Activated T-cell treated with anti-CD3 and anti-CD28 coated beads, Interleukin-2, amount 50 U/mL, for 24 hours (primary cell): ENCODE measurements around the gene PABPN1L.

Source experiments
- DNase-seq: peaks from one replicate; pipeline ENCODE4 v3.0.0-alpha.2; 2020
- H3K27ac Mint-ChIP-seq: 2 replicates; pipeline ENCODE4 v1.8.0; 2020; ENCODE audit warnings: mild to moderate bottlenecking, mixed read lengths
- H3K27me3 Mint-ChIP-seq: 2 replicates; pipeline ENCODE4 v1.8.0; 2020; ENCODE audit warnings: mixed read lengths
- H3K36me3 Mint-ChIP-seq: 2 replicates; pipeline ENCODE4 v1.8.0; 2020; ENCODE audit warnings: low read depth, mixed read lengths
- H3K4me1 Mint-ChIP-seq: 2 replicates; pipeline ENCODE4 v1.8.0; 2020; ENCODE audit warnings: low read depth, mixed read lengths
- H3K4me3 Mint-ChIP-seq: 2 replicates; pipeline ENCODE4 v1.8.0; 2020; ENCODE audit warnings: mild to moderate bottlenecking, moderate library complexity, mixed read lengths
- H3K9me3 Mint-ChIP-seq: 2 replicates; pipeline ENCODE4 v1.8.0; 2020; ENCODE audit warnings: mixed read lengths

PABPN1L gene

GRCh38 chr16:88871730-88872416, 5.4 kb upstream of the PABPN1L start:
- Mint-ChIP-seq H3K9me3 (no peaks in the 10 kb centered on the region), H3K4me1 (peaks cover 6% of the 10 kb centered on the region)

GRCh38 chr16:88871349-88871702, 4.9 kb upstream of the PABPN1L start:
- Mint-ChIP-seq H3K4me1 (peaks cover 6% of the 10 kb centered on the region), H3K27ac (no peak overlapping the region), H3K36me3 (no peaks in the 10 kb centered on the region), H3K27me3 (peaks cover 20% of the 10 kb centered on the region), H3K9me3 (no peaks in the 10 kb centered on the region), H3K4me3 (no peak overlapping the region)
- no peak for DNase-seq

More at GRCh38 chr16:88871730-88872416, 5.4 kb upstream of the PABPN1L start:
- Mint-ChIP-seq H3K4me3 (no peak overlapping the region), H3K27ac (no peak overlapping the region), H3K36me3 (no peaks in the 10 kb centered on the region), H3K27me3 (peaks cover 20% of the 10 kb centered on the region)
- DNase-seq: no peak

- peaks cover 20% of the 10 kb centered on the region for H3K27me3 Mint-ChIP-seq
- DNase-seq: no peak
- H3K9me3 Mint-ChIP-seq: no peaks in the 10 kb centered on the region
- H3K4me1 Mint-ChIP-seq: peaks cover 6% of the 10 kb centered on the region
- H3K27ac Mint-ChIP-seq: no peak overlapping the region
- H3K36me3 Mint-ChIP-seq: no peaks in the 10 kb centered on the region
- no peak overlapping the region for H3K4me3 Mint-ChIP-seq
Measured at GRCh38 chr16:88870608-88871348, 4.3 kb upstream of the PABPN1L start.

GRCh38 chr16:88869673-88869980, 3.2 kb upstream of the PABPN1L start:
- Mint-ChIP-seq H3K36me3 (no peaks in the 10 kb centered on the region), H3K9me3 (no peaks in the 10 kb centered on the region), H3K4me3 (no peak overlapping the region), H3K27me3 (peaks cover 20% of the 10 kb centered on the region), H3K27ac (no peak overlapping the region), H3K4me1 (peaks cover 6% of the 10 kb centered on the region)
- no peak for DNase-seq

GRCh38 chr16:88868974-88869672, 2.7 kb upstream of the PABPN1L start:
- H3K27ac Mint-ChIP-seq: no peak overlapping the region
- no peaks in the 10 kb centered on the region for H3K36me3 Mint-ChIP-seq
- no peak for DNase-seq
- H3K4me3 Mint-ChIP-seq: no peak overlapping the region
- no peaks in the 10 kb centered on the region for H3K9me3 Mint-ChIP-seq
- H3K4me1 Mint-ChIP-seq: peaks cover 6% of the 10 kb centered on the region
- H3K27me3 Mint-ChIP-seq: peaks cover 20% of the 10 kb centered on the region

GRCh38 chr16:88867581-88868246, 1.3 kb upstream of the PABPN1L start:
- Mint-ChIP-seq H3K36me3 (peaks cover 4% of the 10 kb centered on the region), H3K27me3 (peaks cover 20% of the 10 kb centered on the region), H3K27ac (no peak overlapping the region)

GRCh38 chr16:88865742-88866141, 718 bp downstream of the PABPN1L start:
- H3K4me1 Mint-ChIP-seq: peaks cover 3% of the 10 kb centered on the region
- peaks cover 14% of the 10 kb centered on the region for H3K27me3 Mint-ChIP-seq
- H3K36me3 Mint-ChIP-seq: peaks cover 24% of the 10 kb centered on the region
- no peak for DNase-seq
- no peak overlapping the region for H3K4me3 Mint-ChIP-seq
- H3K9me3 Mint-ChIP-seq: no peaks in the 10 kb centered on the region
- no peak overlapping the region for H3K27ac Mint-ChIP-seq

More at GRCh38 chr16:88867581-88868246, 1.3 kb upstream of the PABPN1L start:
- no peak for DNase-seq
- no peak overlapping the region for H3K4me3 Mint-ChIP-seq
- H3K4me1 Mint-ChIP-seq: peaks cover 6% of the 10 kb centered on the region
- H3K9me3 Mint-ChIP-seq: no peaks in the 10 kb centered on the region

- H3K4me1 Mint-ChIP-seq: no peaks in the 10 kb centered on the region
- DNase-seq: no peak
- H3K4me3 Mint-ChIP-seq: no peak overlapping the region
- H3K9me3 Mint-ChIP-seq: no peaks in the 10 kb centered on the region
- no peak overlapping the region for H3K27ac Mint-ChIP-seq
- H3K27me3 Mint-ChIP-seq: peaks cover 10% of the 10 kb centered on the region
- peaks cover 28% of the 10 kb centered on the region for H3K36me3 Mint-ChIP-seq
Measured at GRCh38 chr16:88865310-88865709, 1.1 kb downstream of the PABPN1L start.

GRCh38 chr16:88864521-88864920, 1.9 kb downstream of the PABPN1L start:
- H3K36me3 Mint-ChIP-seq: peaks cover 36% of the 10 kb centered on the region
- no peak for DNase-seq
- peaks cover 3% of the 10 kb centered on the region for H3K27me3 Mint-ChIP-seq
- H3K4me1 Mint-ChIP-seq: no peaks in the 10 kb centered on the region
- no peak overlapping the region for H3K27ac Mint-ChIP-seq
- H3K9me3 Mint-ChIP-seq: no peaks in the 10 kb centered on the region
- H3K4me3 Mint-ChIP-seq: no peak overlapping the region

- no peaks in the 10 kb centered on the region for H3K9me3 Mint-ChIP-seq
- H3K4me1 Mint-ChIP-seq: peaks cover 3% of the 10 kb centered on the region
- H3K36me3 Mint-ChIP-seq: peaks cover 40% of the 10 kb centered on the region
- no peaks in the 10 kb centered on the region for H3K27me3 Mint-ChIP-seq
- no peak overlapping the region for H3K27ac Mint-ChIP-seq
- no peak for DNase-seq
- H3K4me3 Mint-ChIP-seq: no peak overlapping the region
Measured at GRCh38 chr16:88864099-88864498, 2.4 kb downstream of the PABPN1L start.

GRCh38 chr16:88863426-88863825, 3.0 kb downstream of the PABPN1L start:
- H3K4me3 Mint-ChIP-seq: no peak overlapping the region

GRCh38 chr16:88862968-88863367, 3.5 kb downstream of the PABPN1L start:
- H3K27me3 Mint-ChIP-seq: no peaks in the 10 kb centered on the region
- peaks cover 12% of the 10 kb centered on the region for H3K4me1 Mint-ChIP-seq
- no peak overlapping the region for H3K27ac Mint-ChIP-seq
- peaks cover 49% of the 10 kb centered on the region for H3K36me3 Mint-ChIP-seq
- H3K4me3 Mint-ChIP-seq: no peak overlapping the region
- no peaks in the 10 kb centered on the region for H3K9me3 Mint-ChIP-seq
- DNase-seq: no peak

More at GRCh38 chr16:88863426-88863825, 3.0 kb downstream of the PABPN1L start:
- H3K9me3 Mint-ChIP-seq: no peaks in the 10 kb centered on the region
- DNase-seq: no peak
- peaks cover 47% of the 10 kb centered on the region for H3K36me3 Mint-ChIP-seq
- H3K4me1 Mint-ChIP-seq: peaks cover 7% of the 10 kb centered on the region
- H3K27ac Mint-ChIP-seq: no peak overlapping the region
- H3K27me3 Mint-ChIP-seq: no peaks in the 10 kb centered on the region

GRCh38 chr16:88861359-88861758, 5.1 kb downstream of the PABPN1L start:
- Mint-ChIP-seq H3K36me3 (peaks cover 60% of the 10 kb centered on the region), H3K9me3 (no peaks in the 10 kb centered on the region), H3K4me3 (no peak overlapping the region), H3K27ac (no peak overlapping the region), H3K27me3 (no peaks in the 10 kb centered on the region), H3K4me1 (peaks cover 16% of the 10 kb centered on the region)
- no peak for DNase-seq

- H3K27me3 Mint-ChIP-seq: no peaks in the 10 kb centered on the region
- no peaks in the 10 kb centered on the region for H3K9me3 Mint-ChIP-seq
- peaks cover 31% of the 10 kb centered on the region for H3K4me1 Mint-ChIP-seq
- no peak overlapping the region for H3K27ac Mint-ChIP-seq
- peaks cover 60% of the 10 kb centered on the region for H3K36me3 Mint-ChIP-seq
- DNase-seq: no peak
- no peak overlapping the region for H3K4me3 Mint-ChIP-seq
Measured at GRCh38 chr16:88859381-88860091, 6.9 kb downstream of the PABPN1L start.
